CD4-positive, alpha-beta T cell treated with Interleukin-15 for 4 hours (primary cell): ENCODE results near the gene UBIAD1.
A peak's percentile ranks its signal among the peaks of the same experiment; 100 is the strongest.
"Not testable (repeated sequence)": the region's sequence is repeated elsewhere in the genome, so short reads cannot be mapped to it uniquely, and the experiment has no call there.

Source experiments
- DNase-seq: peaks from one replicate; pipeline ENCODE4 v3.0.0-alpha.2; 2020; ENCODE audit warnings: low spot score

The UBIAD1 gene

GRCh38 chr1:11280719-11281376 is 7.8 kb downstream of the UBIAD1 start:
- DNase-seq: peak; percentile 19

GRCh38 chr1:11281518-11282331 is 8.7 kb downstream of the UBIAD1 start:
- no peak for DNase-seq

GRCh38 chr1:11283151-11283550 is 10.2 kb downstream of the UBIAD1 start:
- no peak for DNase-seq

- DNase-seq: no peak
Observed at GRCh38 chr1:11284784-11285183, 11.8 kb downstream of the UBIAD1 start.

- DNase-seq: no peak
Observed at GRCh38 chr1:11285883-11286734, 13.1 kb downstream of the UBIAD1 start.

GRCh38 chr1:11286735-11287410 is 13.9 kb downstream of the UBIAD1 start:
- no peak for DNase-seq

- DNase-seq: no peak
Observed at GRCh38 chr1:11289064-11289463, 16.1 kb downstream of the UBIAD1 start.

- DNase-seq: no peak
Observed at GRCh38 chr1:11291049-11291448, 18.1 kb downstream of the UBIAD1 start.

- DNase-seq: no peak
Observed at GRCh38 chr1:11293856-11294255, 20.9 kb downstream of the UBIAD1 start.

- DNase-seq: no peak
Observed at GRCh38 chr1:11294951-11295350, 22.0 kb downstream of the UBIAD1 start.

GRCh38 chr1:11295905-11296304 is 22.9 kb downstream of the UBIAD1 start:
- DNase-seq: no peak

- not testable (repeated sequence) for DNase-seq
Observed at GRCh38 chr1:11297774-11298173, 24.8 kb downstream of the UBIAD1 start.

GRCh38 chr1:11298390-11299224 is 25.6 kb downstream of the UBIAD1 start:
- no peak for DNase-seq

- no peak for DNase-seq
Observed at GRCh38 chr1:11299225-11299574, 26.2 kb downstream of the UBIAD1 start.

GRCh38 chr1:11301601-11302000 is 28.6 kb downstream of the UBIAD1 start:
- DNase-seq: no peak

GRCh38 chr1:11302366-11302765 is 29.4 kb downstream of the UBIAD1 start:
- no peak for DNase-seq

- DNase-seq: not testable (repeated sequence)
Observed at GRCh38 chr1:11305516-11305915, 32.5 kb downstream of the UBIAD1 start.

GRCh38 chr1:11307852-11308251 is 34.9 kb downstream of the UBIAD1 start:
- no peak for DNase-seq

GRCh38 chr1:11308699-11309224 is 35.8 kb downstream of the UBIAD1 start:
- no peak for DNase-seq

GRCh38 chr1:11309385-11309784 is 36.4 kb downstream of the UBIAD1 start:
- no peak for DNase-seq
